GM12892 (cell line): ENCODE results near the gene PTTG1IP.

Experiments used
- POLR2A ChIP-seq: IDR thresholded peaks from 2 replicates; pipeline ENCODE4 v1.6.1; 2011; ENCODE audit warnings: low read depth, low read length, control low read depth
- POLR2AphosphoS5 ChIP-seq: IDR thresholded peaks from 2 replicates; pipeline ENCODE4 v1.6.1; 2011; ENCODE audit warnings: low read depth, low read length, control low read depth

DNA sequence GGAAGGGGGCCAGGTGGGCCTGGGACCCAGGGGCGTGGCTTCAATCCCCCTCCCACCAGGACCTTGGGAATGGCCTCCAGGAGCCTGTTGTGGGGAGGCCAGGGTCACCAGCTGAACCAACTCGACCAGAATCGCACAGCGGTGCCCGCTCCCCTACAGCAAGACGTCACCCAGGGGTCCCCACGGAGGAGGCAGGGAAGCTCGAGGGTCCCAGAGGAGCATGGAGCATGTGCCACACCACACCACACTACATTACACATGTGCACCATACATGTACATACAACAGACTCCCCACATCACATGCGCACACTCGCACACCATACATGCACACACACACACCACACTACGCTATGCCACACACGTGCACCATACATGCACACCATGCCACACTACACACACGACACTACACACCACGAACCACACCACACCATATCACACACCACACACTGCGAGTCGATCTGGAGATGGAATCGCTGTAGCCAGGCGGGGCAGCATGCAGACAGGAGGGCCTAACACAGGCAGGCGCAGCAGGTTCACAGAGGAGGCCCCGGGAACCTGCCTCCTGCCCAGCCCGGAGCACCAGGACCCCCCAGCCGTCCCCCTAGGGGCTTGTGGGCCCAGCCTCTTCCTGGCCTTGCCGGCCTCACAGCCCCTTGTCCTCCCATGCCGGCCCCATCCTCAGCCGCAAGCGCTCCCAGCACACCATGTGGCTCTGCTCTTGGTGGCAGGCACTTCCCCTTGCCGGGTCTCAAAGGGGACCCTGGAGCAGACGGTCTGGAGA lies 46.6 kb upstream of the PTTG1IP start:
- TF ChIP-seq POLR2A (no peak), POLR2AphosphoS5 (0 out of 2 replicates have a peak, but pooled peaks have one; percentile 28)
